ENCODE results near the gene IFI27L2. TPM values are rescaled to one million over a fixed set of nuclear protein-coding genes. Genes with fewer than 3 reads are reported as not detected.
"Not testable (repeated sequence)": the region's sequence is repeated elsewhere in the genome, so short reads cannot be mapped to it uniquely, and the experiment has no call there.

Gene IFI27L2
- polyA plus RNA-seq, 1 donor = 51.9 TPM

GRCh38 chr14:94156143-94156542 is 26.7 kb upstream of the IFI27L2 start:
- H3K4me3 ChIP-seq (ENCODE audit: low read length); H3K27me3 ChIP-seq (ENCODE audit: control insufficient read depth, insufficient read depth, low read length); H3K36me3 ChIP-seq (ENCODE audit: control insufficient read depth, insufficient read depth, low read length); H3K4me1 ChIP-seq (ENCODE audit: control insufficient read depth, insufficient read depth, low read length); H3K27ac ChIP-seq (ENCODE audit: low read length); H3K9me3 ChIP-seq (ENCODE audit: control insufficient read depth, low read depth, low read length): not testable (repeated sequence)
- WGBS (ENCODE audit: insufficient coverage, low lambda C conversion rate) = no CpG with 5 or more reads among the region's 1 CpG
- peak in 1 of 2 donors; percentile 50 for DNase-seq

GRCh38 chr14:94153750-94154342 is 24.4 kb upstream of the IFI27L2 start:
- DNase-seq = no peak
- 95% methylated on average over 2 of the region's 6 CpGs for WGBS (ENCODE audit: insufficient coverage, low lambda C conversion rate)
- peaks cover 3% of the 10 kb centered on the region for H3K4me1 ChIP-seq (ENCODE audit: control insufficient read depth, insufficient read depth, low read length)
- H3K27ac ChIP-seq (ENCODE audit: low read length) = no peak overlapping the region
- no peaks in the 10 kb centered on the region for H3K27me3 ChIP-seq (ENCODE audit: control insufficient read depth, insufficient read depth, low read length)
- no peak overlapping the region for H3K4me3 ChIP-seq (ENCODE audit: low read length)
- H3K36me3 ChIP-seq (ENCODE audit: control insufficient read depth, insufficient read depth, low read length) = no peaks in the 10 kb centered on the region
- H3K9me3 ChIP-seq (ENCODE audit: control insufficient read depth, low read depth, low read length) = peaks cover 4% of the 10 kb centered on the region

- H3K4me1 ChIP-seq (ENCODE audit: control insufficient read depth, insufficient read depth, low read length) = peaks cover 3% of the 10 kb centered on the region
- no peaks in the 10 kb centered on the region for H3K36me3 ChIP-seq (ENCODE audit: control insufficient read depth, insufficient read depth, low read length)
- WGBS (ENCODE audit: insufficient coverage, low lambda C conversion rate) = no CpG with 5 or more reads among the region's 1 CpG
- H3K4me3 ChIP-seq (ENCODE audit: low read length) = no peak overlapping the region
- peaks cover 4% of the 10 kb centered on the region for H3K9me3 ChIP-seq (ENCODE audit: control insufficient read depth, low read depth, low read length)
- no peak overlapping the region for H3K27ac ChIP-seq (ENCODE audit: low read length)
- H3K27me3 ChIP-seq (ENCODE audit: control insufficient read depth, insufficient read depth, low read length) = no peaks in the 10 kb centered on the region
- DNase-seq = peak in 1 of 2 donors; percentile 67
Observed at GRCh38 chr14:94152676-94153075, 23.3 kb upstream of the IFI27L2 start.

GRCh38 chr14:94145902-94146527 is 16.6 kb upstream of the IFI27L2 start:
- no peak for DNase-seq
- Histone ChIP-seq H3K4me3 (ENCODE audit: low read length) (no peak overlapping the region), H3K27ac (ENCODE audit: low read length) (no peak overlapping the region), H3K9me3 (ENCODE audit: control insufficient read depth, low read depth, low read length) (no peaks in the 10 kb centered on the region), H3K36me3 (ENCODE audit: control insufficient read depth, insufficient read depth, low read length) (no peaks in the 10 kb centered on the region), H3K27me3 (ENCODE audit: control insufficient read depth, insufficient read depth, low read length) (no peaks in the 10 kb centered on the region), H3K4me1 (ENCODE audit: control insufficient read depth, insufficient read depth, low read length) (no peaks in the 10 kb centered on the region)
- whole genome bisulfite sequencing (ENCODE audit: insufficient coverage, low lambda C conversion rate) = no CpG with 5 or more reads among the region's 6 CpGs

- no CpG with 5 or more reads among the region's 1 CpG for WGBS (ENCODE audit: insufficient coverage, low lambda C conversion rate)
- H3K4me3 ChIP-seq (ENCODE audit: low read length) = no peak overlapping the region
- H3K27me3 ChIP-seq (ENCODE audit: control insufficient read depth, insufficient read depth, low read length) = no peaks in the 10 kb centered on the region
- no peak for DNase-seq
- no peaks in the 10 kb centered on the region for H3K36me3 ChIP-seq (ENCODE audit: control insufficient read depth, insufficient read depth, low read length)
- H3K9me3 ChIP-seq (ENCODE audit: control insufficient read depth, low read depth, low read length) = no peaks in the 10 kb centered on the region
- no peaks in the 10 kb centered on the region for H3K4me1 ChIP-seq (ENCODE audit: control insufficient read depth, insufficient read depth, low read length)
- H3K27ac ChIP-seq (ENCODE audit: low read length) = no peak overlapping the region
Observed at GRCh38 chr14:94144765-94145164, 15.4 kb upstream of the IFI27L2 start.

- Histone ChIP-seq H3K27me3 (ENCODE audit: control insufficient read depth, insufficient read depth, low read length) (no peaks in the 10 kb centered on the region), H3K4me3 (ENCODE audit: low read length) (no peak overlapping the region), H3K36me3 (ENCODE audit: control insufficient read depth, insufficient read depth, low read length) (no peaks in the 10 kb centered on the region), H3K9me3 (ENCODE audit: control insufficient read depth, low read depth, low read length) (no peaks in the 10 kb centered on the region), H3K4me1 (ENCODE audit: control insufficient read depth, insufficient read depth, low read length) (no peaks in the 10 kb centered on the region), H3K27ac (ENCODE audit: low read length) (no peak overlapping the region)
- DNase-seq = no peak
- no CpG with 5 or more reads among the region's 4 CpGs for WGBS (ENCODE audit: insufficient coverage, low lambda C conversion rate)
Observed at GRCh38 chr14:94143711-94144110, 14.3 kb upstream of the IFI27L2 start.

- no peaks in the 10 kb centered on the region for H3K27me3 ChIP-seq (ENCODE audit: control insufficient read depth, insufficient read depth, low read length)
- no peak overlapping the region for H3K4me3 ChIP-seq (ENCODE audit: low read length)
- no peak overlapping the region for H3K27ac ChIP-seq (ENCODE audit: low read length)
- no peaks in the 10 kb centered on the region for H3K9me3 ChIP-seq (ENCODE audit: control insufficient read depth, low read depth, low read length)
- H3K4me1 ChIP-seq (ENCODE audit: control insufficient read depth, insufficient read depth, low read length) = no peaks in the 10 kb centered on the region
- no peaks in the 10 kb centered on the region for H3K36me3 ChIP-seq (ENCODE audit: control insufficient read depth, insufficient read depth, low read length)
- WGBS (ENCODE audit: insufficient coverage, low lambda C conversion rate) = no CpG with 5 or more reads among the region's 3 CpGs
- DNase-seq = no peak
Observed at GRCh38 chr14:94143239-94143638, 13.8 kb upstream of the IFI27L2 start.

GRCh38 chr14:94142836-94143235 is 13.4 kb upstream of the IFI27L2 start:
- Histone ChIP-seq H3K9me3 (ENCODE audit: control insufficient read depth, low read depth, low read length) (no peaks in the 10 kb centered on the region), H3K4me3 (ENCODE audit: low read length) (no peak overlapping the region), H3K4me1 (ENCODE audit: control insufficient read depth, insufficient read depth, low read length) (no peaks in the 10 kb centered on the region), H3K27ac (ENCODE audit: low read length) (no peak overlapping the region), H3K36me3 (ENCODE audit: control insufficient read depth, insufficient read depth, low read length) (no peaks in the 10 kb centered on the region), H3K27me3 (ENCODE audit: control insufficient read depth, insufficient read depth, low read length) (no peaks in the 10 kb centered on the region)
- DNase-seq = no peak
- whole genome bisulfite sequencing (ENCODE audit: insufficient coverage, low lambda C conversion rate) = 100% methylated on average over 1 of the region's 1 CpG

- no peak overlapping the region for H3K27ac ChIP-seq (ENCODE audit: low read length)
- H3K4me3 ChIP-seq (ENCODE audit: low read length) = no peak overlapping the region
- H3K9me3 ChIP-seq (ENCODE audit: control insufficient read depth, low read depth, low read length) = no peaks in the 10 kb centered on the region
- no peak for DNase-seq
- no CpG with 5 or more reads among the region's 3 CpGs for WGBS (ENCODE audit: insufficient coverage, low lambda C conversion rate)
- no peaks in the 10 kb centered on the region for H3K27me3 ChIP-seq (ENCODE audit: control insufficient read depth, insufficient read depth, low read length)
- no peaks in the 10 kb centered on the region for H3K36me3 ChIP-seq (ENCODE audit: control insufficient read depth, insufficient read depth, low read length)
- no peaks in the 10 kb centered on the region for H3K4me1 ChIP-seq (ENCODE audit: control insufficient read depth, insufficient read depth, low read length)
Observed at GRCh38 chr14:94142247-94142646, 12.8 kb upstream of the IFI27L2 start.

- no peak overlapping the region for H3K27ac ChIP-seq (ENCODE audit: low read length)
- WGBS (ENCODE audit: insufficient coverage, low lambda C conversion rate) = no CpG with 5 or more reads among the region's 5 CpGs
- no peak overlapping the region for H3K4me3 ChIP-seq (ENCODE audit: low read length)
- H3K9me3 ChIP-seq (ENCODE audit: control insufficient read depth, low read depth, low read length) = no peaks in the 10 kb centered on the region
- H3K27me3 ChIP-seq (ENCODE audit: control insufficient read depth, insufficient read depth, low read length) = no peaks in the 10 kb centered on the region
- no peaks in the 10 kb centered on the region for H3K36me3 ChIP-seq (ENCODE audit: control insufficient read depth, insufficient read depth, low read length)
- no peaks in the 10 kb centered on the region for H3K4me1 ChIP-seq (ENCODE audit: control insufficient read depth, insufficient read depth, low read length)
- no peak for DNase-seq
Observed at GRCh38 chr14:94139421-94139820, 10.0 kb upstream of the IFI27L2 start.

- WGBS (ENCODE audit: insufficient coverage, low lambda C conversion rate) = no CpG with 5 or more reads among the region's 5 CpGs
- Histone ChIP-seq H3K9me3 (ENCODE audit: control insufficient read depth, low read depth, low read length) (no peaks in the 10 kb centered on the region), H3K4me1 (ENCODE audit: control insufficient read depth, insufficient read depth, low read length) (no peaks in the 10 kb centered on the region), H3K4me3 (ENCODE audit: low read length) (no peak overlapping the region), H3K27ac (ENCODE audit: low read length) (no peak overlapping the region), H3K36me3 (ENCODE audit: control insufficient read depth, insufficient read depth, low read length) (no peaks in the 10 kb centered on the region), H3K27me3 (ENCODE audit: control insufficient read depth, insufficient read depth, low read length) (no peaks in the 10 kb centered on the region)
- no peak for DNase-seq
Observed at GRCh38 chr14:94139006-94139405, 9.6 kb upstream of the IFI27L2 start.

Data from large intestine (tissue), 3 donors.